Thyroid gland (tissue), 4 donors: ENCODE data around the gene LIG3. TPM values are rescaled to one million over a fixed set of nuclear protein-coding genes. Genes with fewer than 3 reads are reported as not detected.

Experiments used
- DNase-seq, 2 donors: peaks; one replicate each; pipeline ENCODE4 v3.0.0-alpha.2; 2019
- H3K27ac ChIP-seq, 3 donors: fragments of 200-600 bp; sonication (generic); 1 replicate in 2 of 3; 2 replicates in 1 of 3; pipeline ENCODE4 v1.5.1; 2016 to 2019; ENCODE audit warnings: mild to moderate bottlenecking in 1 of 3, moderate library complexity in 1 of 3
- H3K27me3 ChIP-seq: fragments of 200-600 bp; sonication (generic); one replicate; pipeline ENCODE4 v1.5.1; 2019
- H3K36me3 ChIP-seq, 2 donors: fragments of 200-600 bp; sonication (generic); one replicate each; pipeline ENCODE4 v1.5.1; 2016 to 2019
- H3K4me1 ChIP-seq, 2 donors: fragments of 200-600 bp; sonication (generic); one replicate each; pipeline ENCODE4 v1.5.1; 2017 to 2019
- H3K4me3 ChIP-seq, 3 donors: fragments of 200-600 bp; sonication (generic); replicated peaks in 1 of 3; 1 replicate in 2 of 3; 2 replicates in 1 of 3; pipeline ENCODE4 v1.5.1; 2016; ENCODE audit warnings: mild to moderate bottlenecking in 1 of 3
- H3K9me3 ChIP-seq: fragments of 200-600 bp; sonication (generic); one replicate; pipeline ENCODE4 v1.5.1; 2017
- POLR2A ChIP-seq, 2 donors: fragments of 450-650 bp; IDR thresholded peaks; one replicate each; pipeline ENCODE4 v1.6.1; 2017; ENCODE audit warnings: antibody characterized with exemption in 2 of 2, mild to moderate bottlenecking in 2 of 2, moderate library complexity in 1 of 2
- WGBS, 2 donors: methylation state at CpG; one replicate each; pipeline ENCODE4 v1.1.5; 2017; 5-methylcytosine and 5-hydroxymethylcytosine counted together
- intact Hi-C: fragments of 100-400 bp; cut with DNase I; formaldehyde crosslinking; loops from one replicate; pipeline ENCODE4 v1.15.1; 2023
- total RNA-seq, 4 donors: library from RNA; depleted of rRNA; stranded (reverse); fragments of >200 nt; gene quantifications; one replicate each; pipeline ENCODE4 v1.2.3, GENCODE V29; 2016
- TF ChIP-seq, protein P1 (sequence below), 6 experiments: fragments of 200-600 bp in 3 of 6; fragments of 450-650 bp in 3 of 6; sonication (generic) in 3 of 6; IDR thresholded peaks; one replicate each; pipeline ENCODE4 v1.5.1; 2016 to 2019; ENCODE audit warnings: antibody characterized with exemption in 6 of 6, mild to moderate bottlenecking in 2 of 6, inconsistent platforms in 1 of 6, moderate library complexity in 1 of 6

The LIG3 gene
- total RNA-seq, 4 donors from 2014 or later: 34.5 to 103 (median 46.7) TPM

DNA sequence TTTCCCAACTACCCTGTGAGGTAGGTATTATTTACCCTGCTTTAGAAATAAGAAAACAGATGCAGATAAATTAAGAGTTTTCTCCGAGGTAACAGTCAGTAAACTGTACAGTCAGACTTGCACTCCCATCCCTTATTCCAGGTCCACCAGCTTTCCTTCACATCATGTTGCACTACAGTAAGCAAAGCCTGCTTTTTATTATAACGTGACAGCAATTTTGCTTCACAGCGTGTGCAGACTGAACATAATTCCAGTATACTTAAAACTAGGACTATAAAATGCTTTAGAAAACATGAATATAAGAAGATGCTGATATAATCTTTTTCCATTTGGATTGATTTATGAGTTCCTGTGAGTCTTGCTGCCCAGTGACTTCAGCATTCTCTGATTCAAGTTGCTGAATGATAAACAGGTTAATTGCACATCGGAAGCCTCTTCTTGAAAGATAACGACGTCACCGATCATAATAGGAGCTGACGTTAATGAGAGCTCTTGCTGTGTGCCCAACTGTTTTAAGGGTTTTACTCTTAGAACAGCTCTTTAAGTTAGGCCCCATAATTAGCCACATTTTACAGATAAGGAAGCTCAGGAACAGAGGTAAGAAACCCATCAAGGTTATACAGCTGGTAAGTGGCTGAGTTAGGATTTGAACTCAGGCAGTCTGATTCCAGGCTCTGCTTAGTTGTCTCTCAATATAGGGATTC is 1.4 kb downstream of the LIG3 start:
- H3K4me3 ChIP-seq: peak overlapping the region in 2 of 3 donors; percentile 86 to 87
- H3K27ac ChIP-seq: peak overlapping the region; percentile 98 to 99 (median 99)
- peaks cover 0 to 7% of the 10 kb centered on the region in 2 donors for H3K36me3 ChIP-seq
- H3K4me1 ChIP-seq: peaks cover 13 to 16% of the 10 kb centered on the region in 2 donors
- H3K27me3 ChIP-seq: no peaks in the 10 kb centered on the region
- no peak for DNase-seq
- intact Hi-C loops: loop anchor here (10.0 kb wide), 1 partner anchor 263 kb away; the partner anchor contains the start of gene SLFN5
- 28 to 35% methylated on average over 8 of the region's 8 CpGs for WGBS, 2 donors
- no peaks in the 10 kb centered on the region for H3K9me3 ChIP-seq
- TF ChIP-seq POLR2A (IDR thresholded peaks at IDR 0.05): no peak
- TF ChIP-seq, protein P1, sequence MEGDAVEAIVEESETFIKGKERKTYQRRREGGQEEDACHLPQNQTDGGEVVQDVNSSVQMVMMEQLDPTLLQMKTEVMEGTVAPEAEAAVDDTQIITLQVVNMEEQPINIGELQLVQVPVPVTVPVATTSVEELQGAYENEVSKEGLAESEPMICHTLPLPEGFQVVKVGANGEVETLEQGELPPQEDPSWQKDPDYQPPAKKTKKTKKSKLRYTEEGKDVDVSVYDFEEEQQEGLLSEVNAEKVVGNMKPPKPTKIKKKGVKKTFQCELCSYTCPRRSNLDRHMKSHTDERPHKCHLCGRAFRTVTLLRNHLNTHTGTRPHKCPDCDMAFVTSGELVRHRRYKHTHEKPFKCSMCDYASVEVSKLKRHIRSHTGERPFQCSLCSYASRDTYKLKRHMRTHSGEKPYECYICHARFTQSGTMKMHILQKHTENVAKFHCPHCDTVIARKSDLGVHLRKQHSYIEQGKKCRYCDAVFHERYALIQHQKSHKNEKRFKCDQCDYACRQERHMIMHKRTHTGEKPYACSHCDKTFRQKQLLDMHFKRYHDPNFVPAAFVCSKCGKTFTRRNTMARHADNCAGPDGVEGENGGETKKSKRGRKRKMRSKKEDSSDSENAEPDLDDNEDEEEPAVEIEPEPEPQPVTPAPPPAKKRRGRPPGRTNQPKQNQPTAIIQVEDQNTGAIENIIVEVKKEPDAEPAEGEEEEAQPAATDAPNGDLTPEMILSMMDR (IDR thresholded peaks at IDR 0.05): no peak

GRCh38 chr17:34987232-34987631 is 6.9 kb downstream of the LIG3 start:
- intact Hi-C loops: loop anchor here (10.0 kb wide), 1 partner anchor 258 kb away; the partner anchor contains the start of gene SLFN5

GRCh38 chr17:34988644-34989043 is 8.3 kb downstream of the LIG3 start:
- Histone ChIP-seq H3K4me1 (no peaks in the 10 kb centered on the region), H3K36me3 (peaks cover 32 to 33% of the 10 kb centered on the region in 2 donors), H3K4me3 (no peak overlapping the region), H3K27me3 (no peaks in the 10 kb centered on the region), H3K9me3 (no peaks in the 10 kb centered on the region), H3K27ac (no peak overlapping the region)
- WGBS, 2 donors: 93% methylated on average over 2 of the region's 2 CpGs
- DNase-seq: no peak
- intact Hi-C loops: loop anchor here (10.0 kb wide), 1 partner anchor 256 kb away; the partner anchor contains the start of gene SLFN5
- TF ChIP-seq POLR2A (IDR thresholded peaks at IDR 0.05): no peak
- TF ChIP-seq, protein P1 (IDR thresholded peaks at IDR 0.05): no peak

More at GRCh38 chr17:34987232-34987631, 6.9 kb downstream of the LIG3 start:
- no peak for DNase-seq
- no peak overlapping the region for H3K4me3 ChIP-seq
- peaks cover under 1 to 3% of the 10 kb centered on the region in 2 donors for H3K4me1 ChIP-seq
- no peak for TF ChIP-seq POLR2A (IDR thresholded peaks at IDR 0.05)
- TF ChIP-seq, protein P1 (IDR thresholded peaks at IDR 0.05): no peak
- no peak overlapping the region for H3K27ac ChIP-seq
- H3K9me3 ChIP-seq: no peaks in the 10 kb centered on the region
- H3K27me3 ChIP-seq: no peaks in the 10 kb centered on the region
- peaks cover 23 to 30% of the 10 kb centered on the region in 2 donors for H3K36me3 ChIP-seq
- WGBS, 2 donors: 93% methylated on average over 2 of the region's 2 CpGs

DNA sequence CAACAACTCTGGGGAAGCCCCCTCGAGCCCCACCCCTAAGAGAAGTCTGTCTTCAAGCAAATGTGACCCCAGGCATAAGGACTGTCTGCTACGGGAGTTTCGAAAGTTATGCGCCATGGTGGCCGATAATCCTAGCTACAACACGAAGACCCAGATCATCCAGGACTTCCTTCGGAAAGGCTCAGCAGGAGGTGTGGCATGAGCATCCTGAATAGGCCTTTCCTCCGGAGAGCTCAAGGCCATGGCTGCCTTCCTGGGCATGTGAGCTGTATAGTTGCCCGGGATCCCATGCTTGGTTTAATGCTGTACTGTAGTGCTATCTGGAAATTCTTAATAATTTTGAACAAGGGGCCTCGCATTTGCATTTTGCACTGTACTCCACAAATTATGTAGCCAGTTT is 9.2 kb downstream of the LIG3 start:
- H3K36me3 ChIP-seq: peaks cover 32 to 38% of the 10 kb centered on the region in 2 donors
- H3K4me1 ChIP-seq: no peaks in the 10 kb centered on the region
- no peak overlapping the region for H3K27ac ChIP-seq
- H3K4me3 ChIP-seq: no peak overlapping the region
- WGBS, 2 donors: 94 to 96% methylated on average over 10 of the region's 10 CpGs
- TF ChIP-seq POLR2A (IDR thresholded peaks at IDR 0.05): no peak
- TF ChIP-seq, protein P1 (IDR thresholded peaks at IDR 0.05): no peak
- intact Hi-C loops: loop anchor here (10.0 kb wide), 1 partner anchor 255 kb away; the partner anchor contains the start of gene SLFN5
- DNase-seq: no peak
- no peaks in the 10 kb centered on the region for H3K9me3 ChIP-seq
- H3K27me3 ChIP-seq: no peaks in the 10 kb centered on the region

- no peak for DNase-seq
- WGBS, 2 donors: 74 to 87% methylated on average over 6 of the region's 6 CpGs
Observed at GRCh38 chr17:34990921-34991365, 10.6 kb downstream of the LIG3 start.

More at GRCh38 chr17:34990921-34991365, 10.6 kb downstream of the LIG3 start:
- no peak overlapping the region for H3K4me3 ChIP-seq
- no peaks in the 10 kb centered on the region for H3K4me1 ChIP-seq
- no peaks in the 10 kb centered on the region for H3K9me3 ChIP-seq
- intact Hi-C loops: no loop called here
- no peak overlapping the region for H3K27ac ChIP-seq
- no peaks in the 10 kb centered on the region for H3K27me3 ChIP-seq
- H3K36me3 ChIP-seq: peaks cover 32 to 35% of the 10 kb centered on the region in 2 donors
- no peak for TF ChIP-seq POLR2A (IDR thresholded peaks at IDR 0.05)
- TF ChIP-seq, protein P1 (IDR thresholded peaks at IDR 0.05): no peak
